Activated CD4-positive, alpha-beta memory T cell treated with anti-CD3 and anti-CD28 coated beads for 36 hours (primary cell): ENCODE measurements around the gene CFL1. TPM values are rescaled to one million over a fixed set of nuclear protein-coding genes. Genes with fewer than 3 reads are reported as not detected.
A peak's percentile ranks its signal among the peaks of the same experiment; 100 is the strongest.

Experiments used
- CTCF ChIA-PET: fragments of 350-600 bp; sonication (Branson Sonifier 250); formaldehyde crosslinking; loops from one replicate; lab custom pipeline; 2021; ENCODE audit warnings: antibody characterized with exemption, inconsistent platforms; lab: Charles Lee
- POLR2A ChIA-PET: fragments of 350-600 bp; sonication (Branson Sonifier 250); formaldehyde crosslinking; loops from one replicate; lab custom pipeline; 2021; ENCODE audit warnings: antibody characterized with exemption; lab: Charles Lee
- DNase-seq: peaks from one replicate; pipeline ENCODE4 v3.0.0-alpha.2; 2020
- H3K27ac Mint-ChIP-seq: one replicate; pipeline ENCODE4 v1.8.0; 2021; ENCODE audit warnings: mixed read lengths
- H3K27me3 Mint-ChIP-seq: one replicate; pipeline ENCODE4 v1.8.0; 2021; ENCODE audit warnings: mixed read lengths
- H3K36me3 Mint-ChIP-seq: one replicate; pipeline ENCODE4 v1.8.0; 2021; ENCODE audit warnings: mixed read lengths
- H3K4me1 Mint-ChIP-seq: one replicate; pipeline ENCODE4 v1.8.0; 2021; ENCODE audit warnings: low read depth, mixed read lengths
- H3K4me3 Mint-ChIP-seq: one replicate; pipeline ENCODE4 v1.8.0; 2021; ENCODE audit warnings: mild to moderate bottlenecking, mixed read lengths
- H3K9me3 Mint-ChIP-seq: one replicate; pipeline ENCODE4 v1.8.0; 2021; ENCODE audit warnings: mixed read lengths
- intact Hi-C: fragments of 100-400 bp; cut with micrococcal nuclease; formaldehyde crosslinking; loops from one replicate; pipeline ENCODE4 v1.15.1; 2023
- total RNA-seq, 2 experiments: library from RNA; stranded (reverse); gene quantifications; one replicate each; pipeline ENCODE4 v1.2.3, GENCODE V29; 2021

CFL1 gene
- total RNA-seq, 2 experiments from 2014 or later, result 1,166 to 1,191 TPM

- CTCF ChIA-PET, result interaction anchor here (0.6 to 9.5 kb wide), 24 partner anchors 8 to 225 kb away, joined by 3 to 277 read pairs (median 5); partner anchors contain the start of genes AP5B1, BANF1, CFL1 and CTSW
- H3K27ac Mint-ChIP-seq, result peak overlapping the region; percentile 89
- POLR2A ChIA-PET, result interaction anchor here (0.6 to 7.5 kb wide), 9 partner anchors 8 to 243 kb away, joined by 3 to 98 read pairs (median 4); partner anchors contain the start of genes CFL1, CTSW, FOSL1 and KAT5
Observed at GRCh38 chr11:65887723-65888162, 29.8 kb upstream of the CFL1 start.

GRCh38 chr11:65886826-65887722 lies 29.1 kb upstream of the CFL1 start:
- ChIA-PET POLR2A (interaction anchor here (0.6 to 7.5 kb wide), 4 partner anchors 10 to 242 kb away, joined by 3 to 95 read pairs (median 16); partner anchors contain the start of genes CFL1 and MUS81), CTCF (interaction anchor here (0.6 to 9.5 kb wide), 17 partner anchors 11 to 224 kb away, joined by 3 to 277 read pairs (median 16); partner anchors contain the start of genes AP5B1, CFL1, EFEMP2 and FOSL1)
- H3K9me3 Mint-ChIP-seq, result no peaks in the 10 kb centered on the region
- peaks cover 36% of the 10 kb centered on the region for H3K36me3 Mint-ChIP-seq
- H3K27ac Mint-ChIP-seq, result peak overlapping the region; percentile 89
- peak overlapping the region; percentile 99 for H3K4me3 Mint-ChIP-seq
- intact Hi-C loops, result no loop called here
- DNase-seq, result no peak
- no peaks in the 10 kb centered on the region for H3K27me3 Mint-ChIP-seq
- H3K4me1 Mint-ChIP-seq, result peaks cover 46% of the 10 kb centered on the region

More at GRCh38 chr11:65887723-65888162, 29.8 kb upstream of the CFL1 start:
- Mint-ChIP-seq H3K4me3 (peak overlapping the region; percentile 99), H3K9me3 (no peaks in the 10 kb centered on the region), H3K27me3 (no peaks in the 10 kb centered on the region), H3K36me3 (peaks cover 38% of the 10 kb centered on the region), H3K4me1 (peaks cover 53% of the 10 kb centered on the region)
- intact Hi-C loops, result loop anchor here (1.0 to 2.0 kb wide), 4 partner anchors 15 to 73 kb away; partner anchors contain the start of genes CFL1, EFEMP2 and SART1
- peak; percentile 54 for DNase-seq

- ChIA-PET CTCF (interaction anchor here (0.6 to 9.5 kb wide), 27 partner anchors 9 to 296 kb away, joined by 3 to 277 read pairs (median 12); partner anchors contain the start of genes AP5B1, CFL1, EFEMP2 and FOSL1), POLR2A (interaction anchor here (2.0 kb wide), 2 partner anchors 8 to 27 kb away, joined by 5 to 11 read pairs; partner anchors contain the start of genes CFL1 and MUS81)
- intact Hi-C loops, result no loop called here
- no peaks in the 10 kb centered on the region for H3K9me3 Mint-ChIP-seq
- H3K27ac Mint-ChIP-seq, result peak overlapping the region; percentile 66
- peaks cover 36% of the 10 kb centered on the region for H3K36me3 Mint-ChIP-seq
- DNase-seq, result no peak
- H3K4me3 Mint-ChIP-seq, result no peak overlapping the region
- H3K4me1 Mint-ChIP-seq, result peaks cover 49% of the 10 kb centered on the region
- no peaks in the 10 kb centered on the region for H3K27me3 Mint-ChIP-seq
Observed at GRCh38 chr11:65885808-65886536, 28.0 kb upstream of the CFL1 start.

- ChIA-PET CTCF (interaction anchor here (0.5 to 9.5 kb wide), 62 partner anchors 8 to 1528 kb away, joined by 3 to 277 read pairs (median 5); partner anchors contain the start of genes AP5B1, BANF1, C11orf68 and CFL1), POLR2A (interaction anchor here (0.8 to 2.0 kb wide), 7 partner anchors 9 to 174 kb away, joined by 3 to 11 read pairs (median 4); partner anchors contain the start of genes CFL1, KAT5 and MUS81)
- no peak overlapping the region for H3K27ac Mint-ChIP-seq
- intact Hi-C loops, result no loop called here
- no peak for DNase-seq
- H3K36me3 Mint-ChIP-seq, result peaks cover 36% of the 10 kb centered on the region
- no peaks in the 10 kb centered on the region for H3K9me3 Mint-ChIP-seq
- no peak overlapping the region for H3K4me3 Mint-ChIP-seq
- no peaks in the 10 kb centered on the region for H3K27me3 Mint-ChIP-seq
- peaks cover 52% of the 10 kb centered on the region for H3K4me1 Mint-ChIP-seq
Observed at GRCh38 chr11:65885231-65885630, 27.3 kb upstream of the CFL1 start.

- H3K36me3 Mint-ChIP-seq, result peaks cover 36% of the 10 kb centered on the region
- POLR2A ChIA-PET, result interaction anchor here (0.8 to 2.0 kb wide), 9 partner anchors 10 to 173 kb away, joined by 3 to 11 read pairs (median 3); partner anchors contain the start of genes CFL1, KAT5 and MUS81
Observed at GRCh38 chr11:65884716-65885092, 26.7 kb upstream of the CFL1 start.

GRCh38 chr11:65883786-65884715 lies 26.1 kb upstream of the CFL1 start:
- ChIA-PET CTCF (interaction anchor here (0.6 to 9.5 kb wide), 65 partner anchors 8 to 375 kb away, joined by 3 to 277 read pairs (median 5); partner anchors contain the start of genes AP5B1, BANF1, C11orf68 and CFL1), POLR2A (interaction anchor here (0.8 to 2.0 kb wide), 10 partner anchors 10 to 172 kb away, joined by 3 to 11 read pairs (median 3); partner anchors contain the start of genes CFL1, KAT5 and MUS81)
- Mint-ChIP-seq H3K36me3 (peaks cover 36% of the 10 kb centered on the region), H3K27ac (no peak overlapping the region), H3K4me1 (peaks cover 50% of the 10 kb centered on the region), H3K27me3 (no peaks in the 10 kb centered on the region), H3K9me3 (no peaks in the 10 kb centered on the region), H3K4me3 (no peak overlapping the region)
- no peak for DNase-seq
- intact Hi-C loops, result loop anchor here (1.0 kb wide), 1 partner anchor 105 kb away; no protein-coding TSS in a partner anchor

More at GRCh38 chr11:65884716-65885092, 26.7 kb upstream of the CFL1 start:
- no peaks in the 10 kb centered on the region for H3K27me3 Mint-ChIP-seq
- CTCF ChIA-PET, result interaction anchor here (0.5 to 9.5 kb wide), 67 partner anchors 7 to 1528 kb away, joined by 3 to 277 read pairs (median 5); partner anchors contain the start of genes AP5B1, BANF1, C11orf68 and CFL1
- peaks cover 48% of the 10 kb centered on the region for H3K4me1 Mint-ChIP-seq
- no peaks in the 10 kb centered on the region for H3K9me3 Mint-ChIP-seq
- DNase-seq, result peak; percentile 87
- H3K4me3 Mint-ChIP-seq, result no peak overlapping the region
- H3K27ac Mint-ChIP-seq, result no peak overlapping the region
- intact Hi-C loops, result loop anchor here (1.0 kb wide), 1 partner anchor 105 kb away; no protein-coding TSS in a partner anchor

- DNase-seq, result no peak
- Mint-ChIP-seq H3K27ac (no peak overlapping the region), H3K36me3 (peaks cover 35% of the 10 kb centered on the region), H3K4me1 (peaks cover 47% of the 10 kb centered on the region), H3K4me3 (no peak overlapping the region), H3K27me3 (no peaks in the 10 kb centered on the region), H3K9me3 (no peaks in the 10 kb centered on the region)
- ChIA-PET CTCF (interaction anchor here (0.9 to 9.5 kb wide), 24 partner anchors 12 to 186 kb away, joined by 3 to 277 read pairs (median 9); partner anchors contain the start of genes C11orf68, CFL1, EFEMP2 and FOSL1), POLR2A (interaction anchor here (0.9 to 1.5 kb wide), 2 partner anchors 13 to 100 kb away, joined by 3 read pairs; no protein-coding TSS in a partner anchor)
- intact Hi-C loops, result no loop called here
Observed at GRCh38 chr11:65883058-65883761, 25.2 kb upstream of the CFL1 start.

- intact Hi-C loops, result no loop called here
- Mint-ChIP-seq H3K9me3 (no peaks in the 10 kb centered on the region), H3K4me1 (peaks cover 44% of the 10 kb centered on the region), H3K4me3 (no peak overlapping the region), H3K27ac (no peak overlapping the region), H3K27me3 (no peaks in the 10 kb centered on the region), H3K36me3 (peaks cover 34% of the 10 kb centered on the region)
- POLR2A ChIA-PET, result interaction anchor here (0.8 kb wide), 1 partner anchor 12 kb away, joined by 4 read pairs; no protein-coding TSS in a partner anchor
- no peak for DNase-seq
- CTCF ChIA-PET, result interaction anchor here (0.6 to 8.8 kb wide), 9 partner anchors 8 to 173 kb away, joined by 3 to 156 read pairs (median 6); partner anchors contain the start of genes CCDC85B, CFL1, KAT5 and MUS81
Observed at GRCh38 chr11:65882120-65883057, 24.4 kb upstream of the CFL1 start.
